DOHH2 (cell line): ENCODE results near the gene TEF.
A peak's percentile ranks its signal among the peaks of the same experiment; 100 is the strongest.

ENCODE experiments used
- H3F3A ChIP-seq: fragments of 200-600 bp; sonication (generic), shearing (Covaris generic); 2 replicates; pipeline ENCODE4 v1.6.0; 2016; ENCODE audit warnings: antibody characterized with exemption, mild to moderate bottlenecking; ENCODE audit not compliant: control insufficient read depth, insufficient read depth
- H3K27ac ChIP-seq: fragments of 200-600 bp; sonication (generic); 2 replicates; pipeline ENCODE4 v1.5.1; 2014; ENCODE audit warnings: low read depth, mild to moderate bottlenecking, low read length, moderate library complexity
- H3K27me3 ChIP-seq: fragments of 200-600 bp; sonication (generic); 2 replicates; pipeline ENCODE4 v1.6.1; 2014; ENCODE audit warnings: mild to moderate bottlenecking, low read length, mixed read lengths; ENCODE audit not compliant: control insufficient read depth
- H3K36me3 ChIP-seq: fragments of 200-600 bp; sonication (generic); 2 replicates; pipeline ENCODE4 v1.6.1; 2014; ENCODE audit warnings: mild to moderate bottlenecking, low read length, moderate library complexity, mixed read lengths; ENCODE audit not compliant: control insufficient read depth
- H3K4me1 ChIP-seq: fragments of 200-600 bp; sonication (generic); 2 replicates; pipeline ENCODE4 v1.6.1; 2014; ENCODE audit warnings: mild to moderate bottlenecking, low read length, mixed read lengths; ENCODE audit not compliant: control insufficient read depth
- H3K4me2 ChIP-seq: fragments of 200-600 bp; sonication (generic); 2 replicates; pipeline ENCODE4 v1.6.0; 2014; ENCODE audit warnings: mild to moderate bottlenecking, low read length, moderate library complexity
- H3K4me3 ChIP-seq: fragments of 200-600 bp; sonication (generic); 2 replicates; pipeline ENCODE4 v1.5.1; 2014; ENCODE audit warnings: mild to moderate bottlenecking, low read length, mixed read lengths
- H3K79me2 ChIP-seq: fragments of 200-600 bp; sonication (generic); 2 replicates; pipeline ENCODE4 v1.6.1; 2014; ENCODE audit warnings: mild to moderate bottlenecking, low read length, mixed read lengths; ENCODE audit not compliant: control insufficient read depth
- H3K9me2 ChIP-seq: fragments of 200-600 bp; sonication (generic); replicated peaks from 2 replicates; pipeline ENCODE4 v1.6.1; 2014; ENCODE audit warnings: mild to moderate bottlenecking, low read length, mixed read lengths; ENCODE audit not compliant: control insufficient read depth
- H3K9me3 ChIP-seq: fragments of 200-600 bp; sonication (generic); 2 replicates; pipeline ENCODE4 v1.6.1; 2014; ENCODE audit warnings: antibody characterized with exemption, low read length, mixed read lengths; ENCODE audit not compliant: control insufficient read depth, insufficient read depth
- H4K20me1 ChIP-seq: fragments of 200-600 bp; sonication (generic); 2 replicates; pipeline ENCODE4 v1.6.0; 2014; ENCODE audit warnings: low read depth, mild to moderate bottlenecking, antibody characterized with exemption, low read length, moderate library complexity; ENCODE audit not compliant: control insufficient read depth, insufficient read depth
- EZH2phosphoT487 ChIP-seq: fragments of 200-600 bp; sonication (generic); IDR thresholded peaks from 2 replicates; pipeline ENCODE4 v1.6.1; 2017; ENCODE audit warnings: borderline replicate concordance, mild to moderate bottlenecking, antibody characterized with exemption, low read length, moderate library complexity, mixed read lengths
- TF ChIP-seq, protein P1 (sequence below): fragments of 200-600 bp; sonication (generic); IDR thresholded peaks from one replicate; pipeline ENCODE4 v1.5.1; 2014; ENCODE audit warnings: antibody characterized with exemption, mild to moderate bottlenecking, low read depth, low read length; ENCODE audit not compliant: poor library complexity, severe bottlenecking

TEF gene, protein sequence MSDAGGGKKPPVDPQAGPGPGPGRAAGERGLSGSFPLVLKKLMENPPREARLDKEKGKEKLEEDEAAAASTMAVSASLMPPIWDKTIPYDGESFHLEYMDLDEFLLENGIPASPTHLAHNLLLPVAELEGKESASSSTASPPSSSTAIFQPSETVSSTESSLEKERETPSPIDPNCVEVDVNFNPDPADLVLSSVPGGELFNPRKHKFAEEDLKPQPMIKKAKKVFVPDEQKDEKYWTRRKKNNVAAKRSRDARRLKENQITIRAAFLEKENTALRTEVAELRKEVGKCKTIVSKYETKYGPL

DNA sequence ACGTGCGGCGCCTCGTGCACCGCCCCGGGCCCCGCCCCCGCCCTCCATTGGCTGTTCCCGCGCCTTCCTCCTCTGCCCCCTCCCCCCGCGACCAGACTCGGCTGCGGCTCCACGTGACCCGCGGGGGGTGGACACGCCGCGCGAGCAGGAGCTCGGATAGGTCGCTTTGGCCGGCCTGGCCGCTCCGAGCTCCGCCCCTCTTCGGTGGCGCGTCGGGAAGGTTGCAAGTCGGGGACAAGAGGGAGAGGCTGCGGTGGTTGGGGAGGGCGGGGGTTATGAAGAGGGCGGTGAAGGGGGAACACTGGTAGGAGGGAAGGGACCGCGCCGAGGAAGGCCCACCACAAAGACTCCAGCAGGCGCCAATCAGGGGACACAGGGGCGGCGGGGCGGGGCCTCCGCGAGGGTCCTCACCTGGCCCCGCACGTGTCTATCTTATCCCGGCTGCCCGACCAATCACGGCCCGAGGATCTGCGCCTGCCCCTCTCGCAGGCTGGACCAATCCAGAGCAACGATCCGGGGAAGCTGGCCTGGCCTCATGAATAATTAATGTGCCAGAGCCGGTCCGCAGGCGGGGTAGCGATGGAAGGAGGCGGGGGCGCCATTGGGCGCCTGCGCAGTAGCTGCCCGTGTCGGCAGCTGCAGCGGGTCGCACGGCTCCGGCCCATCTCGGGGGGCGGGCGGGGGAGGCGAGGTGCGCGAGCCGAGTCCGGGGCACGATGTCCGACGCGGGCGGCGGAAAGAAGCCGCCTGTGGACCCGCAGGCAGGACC, at the start of gene TEF:
Gene TEF (plus strand): TSS at position 614 of the 769 bp plus-strand sequence. CDS start 103 bp downstream, at position 717.
- no peaks in the 10 kb centered on the region for H3K9me3 ChIP-seq
- H4K20me1 ChIP-seq: no peaks in the 10 kb centered on the region
- H3K9me2 ChIP-seq: no peaks in the 10 kb centered on the region
- H3K27ac ChIP-seq: peak within 1 kb of the TSS; percentile 61
- H3F3A ChIP-seq: no peaks in the 10 kb centered on the region
- TF ChIP-seq EZH2phosphoT487: no peak
- TF ChIP-seq, protein P1, sequence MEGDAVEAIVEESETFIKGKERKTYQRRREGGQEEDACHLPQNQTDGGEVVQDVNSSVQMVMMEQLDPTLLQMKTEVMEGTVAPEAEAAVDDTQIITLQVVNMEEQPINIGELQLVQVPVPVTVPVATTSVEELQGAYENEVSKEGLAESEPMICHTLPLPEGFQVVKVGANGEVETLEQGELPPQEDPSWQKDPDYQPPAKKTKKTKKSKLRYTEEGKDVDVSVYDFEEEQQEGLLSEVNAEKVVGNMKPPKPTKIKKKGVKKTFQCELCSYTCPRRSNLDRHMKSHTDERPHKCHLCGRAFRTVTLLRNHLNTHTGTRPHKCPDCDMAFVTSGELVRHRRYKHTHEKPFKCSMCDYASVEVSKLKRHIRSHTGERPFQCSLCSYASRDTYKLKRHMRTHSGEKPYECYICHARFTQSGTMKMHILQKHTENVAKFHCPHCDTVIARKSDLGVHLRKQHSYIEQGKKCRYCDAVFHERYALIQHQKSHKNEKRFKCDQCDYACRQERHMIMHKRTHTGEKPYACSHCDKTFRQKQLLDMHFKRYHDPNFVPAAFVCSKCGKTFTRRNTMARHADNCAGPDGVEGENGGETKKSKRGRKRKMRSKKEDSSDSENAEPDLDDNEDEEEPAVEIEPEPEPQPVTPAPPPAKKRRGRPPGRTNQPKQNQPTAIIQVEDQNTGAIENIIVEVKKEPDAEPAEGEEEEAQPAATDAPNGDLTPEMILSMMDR: no peak
- H3K27me3 ChIP-seq: no peaks in the 10 kb centered on the region
- peaks cover 26% of the 10 kb centered on the region for H3K4me1 ChIP-seq
- H3K4me2 ChIP-seq: peak within 1 kb of the TSS; percentile 99
- H3K36me3 ChIP-seq: no peaks in the 10 kb centered on the region
- H3K4me3 ChIP-seq: peak within 1 kb of the TSS; percentile 90
- peaks cover 16% of the 10 kb centered on the region for H3K79me2 ChIP-seq

DNA sequence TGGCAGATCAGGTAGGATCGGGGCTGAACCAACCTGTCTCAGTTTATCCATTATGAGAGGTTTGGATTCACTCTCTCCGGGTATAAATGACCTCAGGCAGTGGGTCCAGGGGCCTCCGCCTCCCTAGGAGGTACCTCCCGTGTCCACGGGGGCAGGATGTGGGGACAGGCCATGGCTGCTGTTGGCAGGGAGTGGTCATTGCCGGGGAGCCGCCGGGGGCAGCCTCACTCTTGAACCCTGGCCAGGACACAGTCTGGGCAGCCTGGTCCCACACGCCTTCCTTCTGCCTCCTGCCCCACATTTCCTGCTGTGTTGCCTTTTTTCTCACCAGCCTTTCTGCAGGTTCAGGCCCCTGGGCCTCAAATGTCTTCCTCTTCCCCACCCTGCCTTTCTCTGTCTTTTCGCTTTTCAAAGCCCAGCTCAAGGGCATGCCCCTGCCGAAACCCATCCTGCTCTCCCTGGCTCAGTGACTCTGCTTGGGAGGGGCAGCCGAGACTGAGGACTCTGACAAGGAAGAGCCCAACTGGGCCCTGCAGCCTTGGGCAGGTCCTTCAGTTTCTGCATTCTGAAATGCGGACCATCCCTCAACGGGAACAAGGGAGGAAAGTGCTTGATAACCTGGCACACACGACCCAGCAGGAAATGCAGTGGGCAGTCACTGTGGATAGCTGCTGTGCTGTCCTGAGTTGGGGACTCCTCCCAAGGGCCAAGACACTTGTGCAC, 49.4 kb upstream of the TEF start:
- H4K20me1 ChIP-seq: no peaks in the 10 kb centered on the region
- no peak overlapping the region for H3K4me2 ChIP-seq
- TF ChIP-seq, protein P1: no peak
- no peak for TF ChIP-seq EZH2phosphoT487
- H3K79me2 ChIP-seq: no peaks in the 10 kb centered on the region
- H3K4me3 ChIP-seq: no peak overlapping the region
- H3K9me3 ChIP-seq: no peaks in the 10 kb centered on the region
- H3K27ac ChIP-seq: no peak overlapping the region
- H3K9me2 ChIP-seq: no peaks in the 10 kb centered on the region
- peaks cover 42% of the 10 kb centered on the region for H3K36me3 ChIP-seq
- H3F3A ChIP-seq: no peaks in the 10 kb centered on the region
- H3K4me1 ChIP-seq: no peaks in the 10 kb centered on the region
- no peaks in the 10 kb centered on the region for H3K27me3 ChIP-seq

DNA sequence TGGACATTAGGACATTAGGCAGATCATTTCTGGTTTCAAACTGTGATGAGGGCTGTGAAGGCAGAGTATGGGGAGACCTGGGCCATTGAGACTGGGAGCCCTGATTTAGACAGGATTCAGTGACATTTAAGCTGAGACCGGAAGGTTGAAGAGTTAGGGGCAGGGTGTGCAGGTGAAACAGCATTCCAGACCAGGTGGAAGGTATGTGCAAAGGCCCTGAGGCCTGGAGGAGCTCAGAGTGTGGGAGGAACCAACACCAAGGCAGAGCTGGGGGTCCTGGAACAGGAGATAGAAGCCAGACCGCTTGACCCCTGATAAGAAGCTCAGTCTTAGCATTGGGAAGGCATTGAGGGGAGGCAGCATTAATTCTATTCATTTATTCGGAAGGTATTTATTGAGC, 47.9 kb upstream of the TEF start:
- no peaks in the 10 kb centered on the region for H4K20me1 ChIP-seq
- no peak overlapping the region for H3K4me2 ChIP-seq
- H3K36me3 ChIP-seq: peaks cover 33% of the 10 kb centered on the region
- H3K27ac ChIP-seq: no peak overlapping the region
- no peaks in the 10 kb centered on the region for H3K9me3 ChIP-seq
- H3K27me3 ChIP-seq: no peaks in the 10 kb centered on the region
- no peaks in the 10 kb centered on the region for H3K4me1 ChIP-seq
- no peak overlapping the region for H3K4me3 ChIP-seq
- no peaks in the 10 kb centered on the region for H3F3A ChIP-seq
- TF ChIP-seq, protein P1: no peak
- TF ChIP-seq EZH2phosphoT487: no peak
- no peaks in the 10 kb centered on the region for H3K9me2 ChIP-seq
- no peaks in the 10 kb centered on the region for H3K79me2 ChIP-seq
